Measurements from ENCODE around the gene SEC61A1. TPM values are rescaled to one million over a fixed set of nuclear protein-coding genes. Genes with fewer than 3 reads are reported as not detected.

The SEC61A1 gene
- total and polyA plus RNA-seq, 8 donors = 193 to 245 (median 216) TPM

DNA sequence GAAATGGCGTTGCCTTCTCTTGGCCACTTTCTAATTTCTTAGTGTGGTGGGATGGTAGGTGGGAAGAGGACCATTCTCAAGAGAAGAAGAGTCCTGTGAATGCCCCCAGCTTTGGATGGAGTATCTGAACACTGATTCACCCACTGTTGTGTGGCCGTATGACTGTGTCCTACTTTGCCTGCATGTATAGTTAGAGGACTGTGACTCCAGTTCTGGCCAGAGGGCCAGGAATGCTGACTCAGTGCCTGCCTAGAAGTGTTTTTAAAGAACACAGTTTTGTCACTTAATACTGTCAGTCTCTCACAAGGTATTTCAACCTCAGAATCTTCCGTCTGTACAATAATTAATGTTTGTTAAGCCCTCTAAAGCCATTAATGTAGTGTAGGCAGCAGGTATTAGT is 2.1 kb downstream of the SEC61A1 start:
- H3K36me3 ChIP-seq = peaks cover 0 to 33% (median 4%) of the 10 kb centered on the region in 3 donors
- TF ChIP-seq, protein P1, sequence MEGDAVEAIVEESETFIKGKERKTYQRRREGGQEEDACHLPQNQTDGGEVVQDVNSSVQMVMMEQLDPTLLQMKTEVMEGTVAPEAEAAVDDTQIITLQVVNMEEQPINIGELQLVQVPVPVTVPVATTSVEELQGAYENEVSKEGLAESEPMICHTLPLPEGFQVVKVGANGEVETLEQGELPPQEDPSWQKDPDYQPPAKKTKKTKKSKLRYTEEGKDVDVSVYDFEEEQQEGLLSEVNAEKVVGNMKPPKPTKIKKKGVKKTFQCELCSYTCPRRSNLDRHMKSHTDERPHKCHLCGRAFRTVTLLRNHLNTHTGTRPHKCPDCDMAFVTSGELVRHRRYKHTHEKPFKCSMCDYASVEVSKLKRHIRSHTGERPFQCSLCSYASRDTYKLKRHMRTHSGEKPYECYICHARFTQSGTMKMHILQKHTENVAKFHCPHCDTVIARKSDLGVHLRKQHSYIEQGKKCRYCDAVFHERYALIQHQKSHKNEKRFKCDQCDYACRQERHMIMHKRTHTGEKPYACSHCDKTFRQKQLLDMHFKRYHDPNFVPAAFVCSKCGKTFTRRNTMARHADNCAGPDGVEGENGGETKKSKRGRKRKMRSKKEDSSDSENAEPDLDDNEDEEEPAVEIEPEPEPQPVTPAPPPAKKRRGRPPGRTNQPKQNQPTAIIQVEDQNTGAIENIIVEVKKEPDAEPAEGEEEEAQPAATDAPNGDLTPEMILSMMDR (IDR thresholded peaks at IDR 0.05) = no peak
- H3K27ac ChIP-seq = no peak overlapping the region
- intact Hi-C loops (cut with DNase I) = no loop called here
- no peaks in the 10 kb centered on the region for H3K9me3 ChIP-seq
- H3K27me3 ChIP-seq = no peaks in the 10 kb centered on the region
- H3K4me1 ChIP-seq = peaks cover 13 to 36% (median 13%) of the 10 kb centered on the region in 3 donors
- DNase-seq = no peak
- ATAC-seq = peak in 2 of 4 donors; percentile 17 to 20
- H3K4me3 ChIP-seq = peak overlapping the region in 3 of 4 donors; percentile 9 to 98 (median 81)
- WGBS, 2 donors = 32 to 35% methylated on average over 3 of the region's 3 CpGs
- FAIRE-seq = no peak

DNA sequence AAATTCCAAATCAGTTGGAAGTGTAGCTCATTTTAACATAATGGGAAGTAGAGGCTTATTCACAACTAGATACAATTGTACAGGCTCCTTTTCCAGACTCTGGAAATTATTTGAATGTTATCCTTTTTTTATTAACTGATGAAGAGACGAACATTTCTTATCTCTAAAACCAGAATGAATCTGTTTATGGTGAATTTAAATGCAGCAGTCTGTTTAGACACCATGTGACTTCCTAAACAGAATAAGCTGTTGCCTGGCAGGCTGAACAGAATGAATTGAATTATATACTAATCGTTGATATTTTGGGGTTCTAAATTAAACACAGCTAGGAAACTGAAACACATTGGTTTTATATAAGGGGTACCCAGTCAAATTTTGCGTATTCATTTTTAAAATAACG is 4.0 kb downstream of the SEC61A1 start:
- H3K27ac ChIP-seq = no peak overlapping the region
- no peak for ATAC-seq
- 18 to 55% methylated on average over 4 of the region's 4 CpGs for WGBS, 2 donors
- peaks cover 13 to 32% (median 13%) of the 10 kb centered on the region in 3 donors for H3K4me1 ChIP-seq
- no peaks in the 10 kb centered on the region for H3K27me3 ChIP-seq
- TF ChIP-seq, protein P1 (IDR thresholded peaks at IDR 0.05) = no peak
- peaks cover 0 to 52% (median 20%) of the 10 kb centered on the region in 3 donors for H3K36me3 ChIP-seq
- FAIRE-seq = no peak
- intact Hi-C loops (cut with DNase I) = no loop called here
- no peaks in the 10 kb centered on the region for H3K9me3 ChIP-seq
- DNase-seq = no peak
- no peak overlapping the region for H3K4me3 ChIP-seq

DNA sequence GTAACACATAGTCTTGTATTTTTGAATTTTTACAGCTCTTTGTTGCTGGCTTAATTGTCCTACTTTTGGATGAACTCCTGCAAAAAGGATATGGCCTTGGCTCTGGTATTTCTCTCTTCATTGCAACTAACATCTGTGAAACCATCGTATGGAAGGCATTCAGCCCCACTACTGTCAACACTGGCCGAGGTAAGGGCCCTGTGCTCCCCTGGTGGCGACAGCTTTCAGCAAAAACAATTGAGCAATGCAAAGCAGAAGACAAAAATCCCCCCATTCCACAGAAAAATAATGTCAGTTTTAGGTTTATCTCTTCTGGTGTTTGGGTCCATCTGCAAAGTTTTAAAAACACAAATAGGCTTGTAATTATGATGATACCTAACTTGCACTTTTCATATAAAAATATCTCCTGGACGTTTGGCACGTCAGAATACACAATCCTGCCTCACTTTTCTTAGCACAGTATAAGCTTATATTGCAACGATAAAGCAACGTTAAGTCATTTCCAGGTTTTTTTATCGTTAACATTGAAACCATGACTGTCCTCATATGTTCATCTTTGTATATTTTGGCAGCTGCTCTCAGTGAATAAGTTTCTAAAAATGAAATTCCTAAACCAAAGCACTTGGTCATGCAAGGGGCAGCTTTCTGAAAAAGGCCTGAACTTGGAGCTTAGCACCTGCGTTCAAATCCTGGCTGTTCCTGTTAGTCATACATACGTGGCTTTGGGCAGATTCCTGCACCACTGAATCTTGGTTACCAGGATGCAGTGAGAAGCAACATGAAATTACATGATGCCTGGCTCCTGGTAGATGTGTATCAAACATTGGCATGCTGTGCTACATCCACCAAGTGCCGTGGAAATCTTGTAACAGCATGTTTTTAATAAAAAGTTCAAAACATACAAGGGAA is 8.5 kb downstream of the SEC61A1 start:
- Histone ChIP-seq H3K27me3 (no peaks in the 10 kb centered on the region), H3K4me1 (peaks cover 2 to 14% (median 12%) of the 10 kb centered on the region in 3 donors), H3K4me3 (no peak overlapping the region), H3K27ac (no peak overlapping the region), H3K9me3 (no peaks in the 10 kb centered on the region), H3K36me3 (peaks cover under 1 to 90% (median 55%) of the 10 kb centered on the region in 3 donors)
- TF ChIP-seq, protein P1 (IDR thresholded peaks at IDR 0.05) = no peak
- no peak for ATAC-seq
- FAIRE-seq = no peak
- WGBS, 2 donors = 51 to 64% methylated on average over 11 of the region's 11 CpGs
- intact Hi-C loops (cut with DNase I) = no loop called here
- DNase-seq = no peak

DNA sequence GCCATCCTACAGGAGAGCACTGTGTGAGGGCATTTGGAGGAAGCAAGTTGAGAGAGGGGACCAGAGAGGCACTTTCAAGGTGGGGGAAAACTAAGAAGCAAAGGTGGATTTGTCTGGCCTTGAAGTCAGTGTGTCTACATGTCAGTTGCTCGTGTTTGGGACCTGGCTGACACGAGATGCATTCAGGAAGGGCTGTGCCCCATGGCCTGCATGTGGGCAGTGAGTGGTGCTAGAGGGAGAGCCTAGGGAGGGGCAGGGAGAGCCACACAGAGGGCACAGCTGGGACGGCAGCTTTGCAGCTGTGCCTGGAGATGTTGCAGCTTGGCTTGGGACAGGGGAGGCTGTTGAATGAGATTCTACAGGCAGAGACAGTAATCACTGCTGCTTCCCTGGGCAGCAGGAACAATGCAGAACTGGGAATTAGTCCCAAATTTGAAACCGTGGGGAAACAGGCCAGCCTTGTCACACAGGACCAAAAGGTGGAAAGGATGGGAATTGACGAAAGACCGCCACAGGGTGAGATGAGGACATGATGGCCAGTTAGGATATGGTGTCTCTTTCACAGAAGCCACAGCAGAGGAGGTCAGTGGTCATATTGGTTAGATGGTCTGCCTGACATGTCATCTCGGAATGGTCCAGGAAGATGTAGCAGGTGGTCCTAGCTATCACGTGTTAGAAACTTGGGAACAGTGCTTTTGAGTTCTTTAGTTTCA is 10.0 kb downstream of the SEC61A1 start:
- intact Hi-C loops (cut with DNase I) = no loop called here
- Histone ChIP-seq H3K9me3 (no peaks in the 10 kb centered on the region), H3K27ac (no peak overlapping the region), H3K27me3 (no peaks in the 10 kb centered on the region), H3K4me1 (peaks cover 0 to 1% (median 0%) of the 10 kb centered on the region in 3 donors), H3K4me3 (no peak overlapping the region), H3K36me3 (peaks cover 5 to 91% (median 66%) of the 10 kb centered on the region in 3 donors)
- DNase-seq = no peak
- ATAC-seq = peak in 1 of 4 donors; percentile 24
- 55 to 57% methylated on average over 8 of the region's 8 CpGs for WGBS, 2 donors
- TF ChIP-seq, protein P1 (IDR thresholded peaks at IDR 0.05) = no peak
- FAIRE-seq = no peak
